NCI-H345 (cell line): ENCODE data around the gene DLG2.

Experiments
- DNase-seq: peaks from one replicate; lab custom pipeline; 2025; lab: John Stamatoyannopoulos, UW

DLG2 gene

GRCh38 chr11:83720675-83721074, 1906.5 kb downstream of the DLG2 start:
- DNase-seq, result no peak

GRCh38 chr11:83717537-83717936, 1909.6 kb downstream of the DLG2 start:
- DNase-seq, result no peak

DNA sequence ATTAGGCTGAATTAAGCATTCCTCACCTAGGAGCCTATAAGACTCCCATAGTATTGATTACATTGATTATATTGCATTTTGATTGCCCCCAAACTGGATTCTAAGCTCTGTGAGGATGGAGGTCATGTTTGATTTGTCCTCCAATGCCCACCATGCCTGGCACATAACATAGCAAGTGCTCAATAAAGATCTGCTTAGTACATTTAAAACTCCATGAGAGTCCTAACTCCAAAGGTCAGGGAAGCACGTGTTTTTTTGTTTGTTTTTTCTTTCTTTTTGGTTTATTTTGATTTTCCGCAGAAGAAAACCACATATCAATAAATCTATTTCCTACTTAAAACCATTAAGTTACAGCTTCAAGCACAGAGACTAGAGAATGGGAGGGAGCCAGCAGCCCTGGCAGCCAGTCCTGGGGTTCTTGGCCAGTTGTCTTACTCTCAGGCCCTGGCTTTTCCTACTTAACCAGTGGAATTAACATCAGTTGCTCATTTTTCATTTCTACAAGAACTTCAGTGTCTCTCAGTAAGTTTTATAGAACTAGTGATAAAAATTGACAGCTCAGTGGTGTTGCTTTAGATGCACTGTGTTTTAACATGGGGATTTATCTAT, 1911.1 kb downstream of the DLG2 start:
- no peak for DNase-seq

- DNase-seq, result no peak
These were observed 1913.4 kb downstream of the DLG2 start for GRCh38 chr11:83713708-83714107.

- DNase-seq, result no peak
These were observed 1916.0 kb downstream of the DLG2 start for GRCh38 chr11:83711106-83711527.

DNA sequence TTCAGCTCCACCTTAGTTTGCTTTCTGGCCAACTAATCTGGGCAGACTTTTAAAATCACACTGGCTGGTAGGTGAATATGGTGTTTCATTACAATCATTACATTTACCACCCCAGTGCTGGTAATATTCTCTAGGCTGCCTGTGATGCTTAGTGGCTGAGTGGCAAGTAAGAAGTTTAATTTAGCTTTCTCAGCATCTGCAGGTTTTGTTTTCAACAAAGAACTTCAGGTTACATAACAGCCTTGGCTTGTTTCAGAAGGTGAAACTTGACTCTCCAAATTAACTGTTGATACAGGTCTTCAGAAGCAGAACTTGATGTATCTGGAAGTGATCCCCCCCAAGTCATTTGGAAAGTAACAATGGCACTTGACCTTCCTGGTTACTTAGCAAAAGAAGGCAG, 1917.7 kb downstream of the DLG2 start:
- no peak for DNase-seq

DNA sequence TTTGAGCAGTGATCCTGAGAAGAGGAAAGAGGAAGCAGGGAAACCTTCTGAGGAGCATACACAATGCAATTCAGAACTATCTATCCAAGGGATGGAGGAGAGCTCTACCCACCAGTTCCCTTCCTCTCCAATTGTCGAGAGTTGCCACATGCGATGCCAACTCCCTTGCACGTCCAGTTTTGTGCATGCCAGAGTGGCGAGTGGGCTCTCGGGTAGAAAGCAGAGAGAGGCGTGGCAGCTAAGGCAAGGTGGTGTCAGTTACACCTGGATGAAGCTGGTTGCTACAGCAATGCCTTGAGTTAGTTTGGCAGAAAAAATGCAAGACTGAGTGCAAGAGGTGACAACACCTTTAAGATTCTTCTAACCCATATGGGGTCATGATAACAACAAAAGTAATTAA, 1920.6 kb downstream of the DLG2 start:
- no peak for DNase-seq

DNA sequence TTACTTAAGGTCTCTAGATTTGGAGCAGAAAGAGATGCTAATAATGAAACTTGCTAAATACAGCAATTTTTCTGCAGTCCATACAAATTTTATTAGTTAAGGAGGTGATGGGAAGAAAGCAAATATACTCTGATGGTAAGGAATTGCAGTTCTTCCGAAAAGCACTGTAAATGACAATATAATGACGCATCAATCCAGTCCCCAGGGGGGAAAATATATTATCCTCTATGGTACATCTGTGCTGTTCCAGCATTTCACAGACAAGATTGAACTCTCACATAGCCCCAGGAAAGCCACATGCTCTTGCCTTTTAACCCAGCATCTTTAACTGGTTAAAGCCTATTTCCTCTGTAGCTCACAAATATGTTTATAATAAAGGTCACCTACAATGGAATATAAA, 1924.3 kb downstream of the DLG2 start:
- no peak for DNase-seq

- no peak for DNase-seq
These were observed 1929.6 kb downstream of the DLG2 start for GRCh38 chr11:83697518-83697917.

GRCh38 chr11:83695046-83695445, 1932.1 kb downstream of the DLG2 start:
- no peak for DNase-seq

DNA sequence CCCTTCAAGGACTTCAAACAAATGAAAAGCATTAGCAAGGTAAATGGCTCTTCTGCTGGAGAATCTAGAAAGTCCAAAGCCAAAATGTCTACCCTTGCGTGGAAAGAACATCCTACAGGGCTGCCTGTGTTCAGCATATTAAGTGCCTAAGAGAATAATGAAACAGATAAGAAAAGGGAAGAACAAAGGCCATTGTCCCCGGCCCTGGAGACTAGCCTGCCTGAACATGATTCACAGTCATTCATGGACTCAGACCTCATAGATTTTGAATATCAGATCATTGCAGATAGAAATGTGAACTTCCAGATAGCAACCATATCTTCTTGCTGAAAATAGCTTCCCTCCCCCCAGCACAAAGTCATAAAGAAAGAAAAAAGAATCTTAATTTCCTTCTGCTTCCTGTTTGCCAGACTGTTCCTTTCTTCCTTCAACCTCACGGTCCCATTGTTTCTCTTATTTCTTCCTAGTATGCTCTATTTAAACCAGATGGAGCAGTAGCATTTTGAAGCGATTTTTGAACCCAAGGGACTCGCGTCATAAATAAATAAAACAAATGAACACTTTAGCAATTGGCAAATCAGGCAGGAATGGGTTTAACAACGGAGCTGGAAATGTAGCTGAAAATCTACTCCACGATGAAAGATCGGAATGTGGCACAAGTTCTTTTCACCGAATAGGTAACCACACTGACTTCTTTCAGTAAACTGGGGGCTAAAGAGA, 1932.8 kb downstream of the DLG2 start:
- DNase-seq, result no peak

DNA sequence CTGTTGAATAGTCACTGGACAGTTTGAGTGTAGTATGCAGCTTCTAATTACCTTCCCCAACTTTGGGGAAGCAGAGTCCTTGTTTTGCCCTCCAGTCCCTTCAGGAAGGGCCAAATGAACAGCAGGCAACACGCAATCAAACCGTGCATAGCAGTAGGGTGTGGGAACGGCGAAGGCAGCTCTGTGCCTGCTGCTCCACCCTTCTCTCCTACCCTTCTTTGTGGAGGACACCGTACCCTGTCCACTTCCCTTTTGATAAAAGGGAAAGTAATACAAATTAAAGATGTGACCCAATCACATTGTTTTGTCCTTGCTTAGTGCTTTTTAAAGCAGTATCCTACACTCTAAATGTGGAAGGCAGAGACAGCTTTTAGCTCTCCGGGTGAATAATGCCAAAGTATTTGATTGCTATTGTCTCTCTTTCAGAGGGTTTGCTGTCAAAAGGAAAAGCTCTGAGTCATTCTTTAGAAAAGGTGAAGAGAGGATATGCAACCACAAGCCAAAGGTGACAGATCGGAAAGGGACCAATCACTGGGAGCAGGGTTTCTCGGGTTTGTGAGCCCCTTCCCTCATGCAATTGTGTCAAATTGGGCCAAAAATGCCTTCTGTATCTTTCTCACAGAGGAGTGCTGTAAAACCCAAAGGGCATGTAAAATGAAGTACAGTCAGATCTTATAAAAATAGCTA, 1933.7 kb downstream of the DLG2 start:
- DNase-seq, result no peak

- no peak for DNase-seq
These were observed 1934.5 kb downstream of the DLG2 start for GRCh38 chr11:83692675-83693074.

GRCh38 chr11:83691451-83691950, 1935.6 kb downstream of the DLG2 start:
- DNase-seq, result no peak

GRCh38 chr11:83689144-83689780, 1937.9 kb downstream of the DLG2 start:
- no peak for DNase-seq

- DNase-seq, result no peak
These were observed 1939.4 kb downstream of the DLG2 start for GRCh38 chr11:83687787-83688186.

- no peak for DNase-seq
These were observed 1941.4 kb downstream of the DLG2 start for GRCh38 chr11:83685730-83686129.

DNA sequence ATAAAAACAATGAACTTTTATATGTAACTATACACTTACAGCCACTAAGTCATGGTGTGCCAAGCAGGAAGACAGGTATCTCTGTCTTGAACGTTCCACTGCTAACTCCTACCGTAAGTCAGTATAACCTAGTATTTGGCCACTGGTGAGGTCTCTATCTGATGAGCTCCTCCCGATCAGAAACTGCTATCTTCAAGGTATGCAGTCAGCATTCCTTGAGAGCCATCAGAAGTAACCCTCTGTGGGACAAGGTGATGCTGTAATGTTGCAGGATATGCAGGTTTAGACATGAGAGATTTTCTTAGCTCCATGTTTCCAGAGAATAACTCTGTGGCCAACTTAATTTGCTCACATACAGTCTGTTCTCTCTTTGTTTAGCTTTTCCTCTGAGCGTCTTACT, 1943.1 kb downstream of the DLG2 start:
- DNase-seq, result no peak

DNA sequence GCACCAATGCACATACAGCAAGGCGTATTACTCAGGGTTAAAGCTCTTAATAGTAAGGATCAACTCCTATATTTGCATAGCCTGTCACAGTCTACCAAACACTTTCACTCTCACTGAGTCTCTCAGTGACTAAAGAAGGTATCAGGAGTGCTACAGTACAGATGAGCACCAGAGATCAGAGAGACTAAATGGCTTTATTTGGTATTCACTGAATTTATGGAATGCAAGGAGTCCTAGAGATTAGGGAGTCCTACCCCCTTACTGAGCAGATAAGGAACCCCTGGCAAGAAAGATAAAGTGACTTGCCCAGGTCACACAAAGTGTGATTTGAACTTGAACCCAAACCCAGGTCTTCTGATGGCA, 1944.6 kb downstream of the DLG2 start:
- no peak for DNase-seq

DNA sequence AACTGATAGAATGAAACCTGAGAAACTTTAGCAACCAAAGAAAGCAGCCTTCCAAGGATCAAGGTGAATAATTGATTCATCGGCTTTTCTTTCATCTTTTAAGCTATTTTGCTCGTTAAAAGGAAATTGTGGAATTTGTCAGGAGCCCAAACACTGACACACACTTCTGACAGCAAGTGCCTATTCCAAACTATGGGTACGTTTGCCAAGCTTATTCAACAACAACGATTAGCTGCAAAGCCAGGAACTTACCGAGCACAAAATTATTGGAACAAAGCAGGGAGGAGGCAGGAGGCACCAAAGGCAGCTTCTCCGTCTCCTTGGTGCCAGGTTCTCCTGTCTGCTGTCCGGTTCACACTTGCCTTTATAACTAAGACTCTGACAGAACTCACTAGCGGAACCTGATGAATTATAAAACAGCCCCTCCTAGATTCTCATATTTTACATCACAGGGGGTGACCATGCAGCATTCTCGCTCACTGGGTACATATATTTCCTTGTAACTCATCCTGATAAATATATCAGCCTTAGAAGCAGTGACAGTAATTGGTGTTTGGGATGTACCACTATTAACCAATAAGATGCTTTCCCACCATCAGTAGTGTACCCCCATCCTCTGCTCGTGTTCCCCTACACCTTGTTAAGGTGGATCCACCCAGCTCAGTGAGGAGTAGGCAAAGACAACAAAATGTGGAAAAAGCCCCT, 1945.1 kb downstream of the DLG2 start:
- DNase-seq, result peak; percentile 34

DNA sequence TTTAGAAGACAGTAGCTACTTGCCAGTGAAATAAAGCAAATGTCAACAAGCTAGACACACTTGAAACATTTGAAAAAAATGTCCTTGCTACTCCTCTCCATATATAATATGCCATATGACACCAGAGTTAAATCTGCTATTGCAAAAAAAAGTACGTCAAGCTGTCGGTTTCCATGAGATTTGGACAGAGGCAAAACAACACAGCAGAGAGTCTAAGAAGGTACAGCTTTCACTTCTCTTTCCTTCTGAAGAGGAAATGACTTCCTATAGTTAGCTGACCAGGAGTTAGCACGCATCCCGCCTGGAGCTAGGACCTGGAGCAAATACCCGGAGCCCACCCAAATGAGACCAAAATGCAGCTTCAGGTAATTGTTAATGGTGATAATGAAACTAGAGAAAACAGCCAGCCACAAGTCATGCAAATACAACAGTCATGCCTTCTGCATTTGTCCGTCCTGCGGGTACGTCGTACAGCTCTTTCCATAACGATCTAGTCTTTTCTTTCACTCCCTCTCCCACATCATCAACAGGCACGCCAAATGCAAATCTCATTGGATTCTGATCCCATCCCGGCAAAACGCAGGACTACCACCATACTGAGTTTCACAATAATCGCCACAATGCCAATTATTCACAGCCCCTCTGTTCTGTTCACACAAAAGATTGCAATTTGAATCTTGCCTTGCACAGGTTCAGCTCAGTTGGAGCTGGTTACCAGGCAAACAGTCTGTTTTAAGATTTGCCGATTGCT, 1945.9 kb downstream of the DLG2 start:
- peak; percentile 56 for DNase-seq
